PC-3 (cell line): ENCODE data around the gene MFNG. TPM values are rescaled to one million over a fixed set of nuclear protein-coding genes. Genes with fewer than 3 reads are reported as not detected.

Experiments
- ATAC-seq: fragments of 200-7000 bp; cut with Tn5 transposase; 2 replicates; pipeline ENCODE4 v1.9.1; 2020; ENCODE audit warnings: mild to moderate bottlenecking, moderate library complexity
- BruUV-seq: library from RNA; stranded (reverse); fragments of 400-500 nt; replicated peaks from 2 replicates; lab custom pipeline; 2021; lab: Mats Ljungman, UMichigan
- CTCF ChIA-PET: fragments of 300-600 bp; sonication (Branson Sonifier 250); formaldehyde crosslinking; loops from one replicate; lab custom pipeline; 2022; ENCODE audit warnings: antibody characterized with exemption; lab: Charles Lee
- POLR2A ChIA-PET: fragments of 300-600 bp; sonication (Branson Sonifier 250); formaldehyde crosslinking; loops from one replicate; lab custom pipeline; 2022; ENCODE audit warnings: antibody characterized with exemption; ENCODE audit not compliant: unreplicated experiment; lab: Charles Lee
- DNase-seq: peaks from one replicate; pipeline ENCODE4 v3.0.0-alpha.2; 2015
- H2AFZ ChIP-seq: fragments of 300-600 bp; sonication (generic); 2 replicates; pipeline ENCODE4 v1.6.0; 2016; ENCODE audit warnings: antibody characterized with exemption, low read length
- H3F3A ChIP-seq: fragments of 300-600 bp; sonication (generic); one replicate; pipeline ENCODE4 v1.6.0; 2017; ENCODE audit warnings: antibody characterized with exemption, low read length, control low read depth, mild to moderate bottlenecking; ENCODE audit not compliant: unreplicated experiment
- H3K27ac ChIP-seq: fragments of 300-600 bp; sonication (generic); 2 replicates; pipeline ENCODE4 v1.5.1; 2016; ENCODE audit warnings: mild to moderate bottlenecking, low read length
- H3K27me3 ChIP-seq: fragments of 300-600 bp; sonication (generic); 2 replicates; pipeline ENCODE4 v1.6.1; 2016; ENCODE audit warnings: low read length, mixed read lengths
- H3K36me3 ChIP-seq: fragments of 300-600 bp; sonication (generic); 2 replicates; pipeline ENCODE4 v1.6.1; 2016; ENCODE audit warnings: low read depth, mixed run types, low read length, mixed read lengths
- H3K4me1 ChIP-seq: fragments of 300-600 bp; sonication (generic); 2 replicates; pipeline ENCODE4 v1.5.1; 2016; ENCODE audit warnings: low read length; ENCODE audit not compliant: insufficient read depth
- H3K4me2 ChIP-seq: fragments of 300-600 bp; sonication (generic); 2 replicates; pipeline ENCODE4 v1.6.0; 2016; ENCODE audit warnings: low read length
- H3K4me3 ChIP-seq: fragments of 300-600 bp; sonication (generic); 2 replicates; pipeline ENCODE4 v1.5.1; 2016; ENCODE audit warnings: mild to moderate bottlenecking, low read length, mixed read lengths
- H3K79me2 ChIP-seq: fragments of 300-600 bp; sonication (generic); 2 replicates; pipeline ENCODE4 v1.6.1; 2017; ENCODE audit warnings: low read length, mixed read lengths
- H3K9ac ChIP-seq: fragments of 300-600 bp; sonication (generic); 2 replicates; pipeline ENCODE4 v1.6.0; 2016; ENCODE audit warnings: mild to moderate bottlenecking, low read length
- H3K9me2 ChIP-seq: fragments of 300-600 bp; sonication (generic); replicated peaks from 2 replicates; pipeline ENCODE4 v1.6.1; 2016; ENCODE audit warnings: mixed run types, low read length, mixed read lengths
- H3K9me3 ChIP-seq: fragments of 300-600 bp; sonication (generic); 2 replicates; pipeline ENCODE4 v1.6.1; 2016; ENCODE audit warnings: low read length, mixed read lengths
- H4K20me1 ChIP-seq: fragments of 300-600 bp; sonication (generic); 2 replicates; pipeline ENCODE4 v1.6.1; 2016; ENCODE audit warnings: low read length, mixed read lengths
- EZH2 ChIP-seq: fragments of 300-600 bp; sonication (generic); IDR thresholded peaks from one replicate; pipeline ENCODE4 v1.6.1; 2017; ENCODE audit warnings: antibody characterized with exemption, mild to moderate bottlenecking, low read length; ENCODE audit not compliant: unreplicated experiment
- intact Hi-C: fragments of 100-400 bp; cut with micrococcal nuclease; formaldehyde crosslinking; loops from 2 replicates; pipeline ENCODE4 v1.9.0; 2023
- total RNA-seq: library from RNA; depleted of rRNA; stranded (reverse); fragments of >200 nt; gene quantifications from 2 replicates; pipeline ENCODE4 v1.2.3, GENCODE V29; 2014
- TF ChIP-seq, protein P1 (sequence below): fragments of 300-600 bp; sonication (generic); conservative IDR thresholded peaks from 2 replicates; pipeline ENCODE4 v1.5.1; 2017; ENCODE audit warnings: antibody characterized with exemption, low read depth, mild to moderate bottlenecking, low read length

MFNG gene
- total RNA-seq, 1 experiment from 2014 or later, result 1.7 TPM

DNA sequence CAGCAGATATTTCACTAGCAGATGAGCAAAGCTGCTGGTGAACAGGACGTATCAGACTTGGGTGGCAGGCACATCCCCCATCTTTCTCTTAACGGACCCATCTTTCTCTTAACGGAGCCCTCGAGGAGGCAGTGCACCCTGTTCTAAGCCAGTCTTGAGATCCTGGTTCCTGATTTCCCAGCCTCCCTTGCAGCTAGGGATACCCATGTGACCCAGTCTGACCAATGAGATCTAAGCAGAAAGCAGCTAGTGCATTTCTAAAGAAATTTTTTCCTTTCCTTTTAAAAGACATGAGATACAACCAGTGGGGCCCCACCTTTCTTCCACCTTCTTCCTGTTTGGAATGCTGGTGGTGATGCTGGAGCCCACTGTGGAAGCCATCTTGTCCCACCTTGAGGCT, 45.3 kb downstream of the MFNG start:
- TF ChIP-seq, protein P1, sequence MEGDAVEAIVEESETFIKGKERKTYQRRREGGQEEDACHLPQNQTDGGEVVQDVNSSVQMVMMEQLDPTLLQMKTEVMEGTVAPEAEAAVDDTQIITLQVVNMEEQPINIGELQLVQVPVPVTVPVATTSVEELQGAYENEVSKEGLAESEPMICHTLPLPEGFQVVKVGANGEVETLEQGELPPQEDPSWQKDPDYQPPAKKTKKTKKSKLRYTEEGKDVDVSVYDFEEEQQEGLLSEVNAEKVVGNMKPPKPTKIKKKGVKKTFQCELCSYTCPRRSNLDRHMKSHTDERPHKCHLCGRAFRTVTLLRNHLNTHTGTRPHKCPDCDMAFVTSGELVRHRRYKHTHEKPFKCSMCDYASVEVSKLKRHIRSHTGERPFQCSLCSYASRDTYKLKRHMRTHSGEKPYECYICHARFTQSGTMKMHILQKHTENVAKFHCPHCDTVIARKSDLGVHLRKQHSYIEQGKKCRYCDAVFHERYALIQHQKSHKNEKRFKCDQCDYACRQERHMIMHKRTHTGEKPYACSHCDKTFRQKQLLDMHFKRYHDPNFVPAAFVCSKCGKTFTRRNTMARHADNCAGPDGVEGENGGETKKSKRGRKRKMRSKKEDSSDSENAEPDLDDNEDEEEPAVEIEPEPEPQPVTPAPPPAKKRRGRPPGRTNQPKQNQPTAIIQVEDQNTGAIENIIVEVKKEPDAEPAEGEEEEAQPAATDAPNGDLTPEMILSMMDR, result no peak
- Histone ChIP-seq H3K9me3 (no peaks in the 10 kb centered on the region), H3K9ac (no peak overlapping the region), H2AFZ (no peak overlapping the region), H3K4me3 (no peak overlapping the region), H3K4me1 (peaks cover 8% of the 10 kb centered on the region; the same call in 1 of the 2 replicates), H3K36me3 (no peaks in the 10 kb centered on the region), H3K79me2 (no peaks in the 10 kb centered on the region), H4K20me1 (no peaks in the 10 kb centered on the region), H3K27me3 (no peaks in the 10 kb centered on the region), H3F3A (no peaks in the 10 kb centered on the region), H3K27ac (no peak overlapping the region), H3K9me2 (no peaks in the 10 kb centered on the region), H3K4me2 (no peak overlapping the region)
- ATAC-seq (no peak), DNase-seq (no peak)
- ChIA-PET POLR2A (no interaction called here), CTCF (no interaction called here)
- intact Hi-C loops, result no loop called here
- BruUV-seq, result no TSS peak

DNA sequence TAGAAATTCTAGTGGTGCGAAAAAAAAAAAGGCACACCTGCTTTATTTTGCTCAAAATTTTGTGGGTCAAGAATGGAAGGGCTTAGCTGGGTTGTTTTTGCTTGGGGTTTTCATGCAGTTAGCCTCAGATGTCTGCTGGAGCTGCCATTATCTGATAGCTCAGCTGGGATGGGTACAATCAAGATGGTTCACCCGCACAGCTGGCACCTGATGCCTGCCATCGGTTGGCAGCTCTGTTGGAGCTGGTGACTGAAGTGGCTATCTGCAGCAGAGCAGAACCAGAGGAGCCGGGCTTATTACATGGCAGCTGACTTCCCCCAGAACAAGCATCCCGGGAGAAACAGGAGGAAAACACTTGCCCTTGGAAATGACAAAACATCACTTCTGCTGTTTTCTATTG, 46.8 kb downstream of the MFNG start:
- no peaks in the 10 kb centered on the region for H3F3A ChIP-seq
- H3K9ac ChIP-seq, result no peak overlapping the region
- no peaks in the 10 kb centered on the region for H3K79me2 ChIP-seq
- POLR2A ChIA-PET, result no interaction called here
- H3K4me3 ChIP-seq, result no peak overlapping the region
- H4K20me1 ChIP-seq, result no peaks in the 10 kb centered on the region
- H3K36me3 ChIP-seq, result no peaks in the 10 kb centered on the region
- DNase-seq, result no peak
- no peak overlapping the region for H2AFZ ChIP-seq
- H3K9me3 ChIP-seq, result no peaks in the 10 kb centered on the region
- ATAC-seq, result no peak
- CTCF ChIA-PET, result no interaction called here
- H3K4me2 ChIP-seq, result no peak overlapping the region
- TF ChIP-seq, protein P1, result no peak
- intact Hi-C loops, result no loop called here
- no peaks in the 10 kb centered on the region for H3K9me2 ChIP-seq
- no peaks in the 10 kb centered on the region for H3K27me3 ChIP-seq
- no TSS peak for BruUV-seq
- H3K4me1 ChIP-seq, result peaks cover 8% of the 10 kb centered on the region; the same call in 1 of the 2 replicates
- no peak overlapping the region for H3K27ac ChIP-seq

DNA sequence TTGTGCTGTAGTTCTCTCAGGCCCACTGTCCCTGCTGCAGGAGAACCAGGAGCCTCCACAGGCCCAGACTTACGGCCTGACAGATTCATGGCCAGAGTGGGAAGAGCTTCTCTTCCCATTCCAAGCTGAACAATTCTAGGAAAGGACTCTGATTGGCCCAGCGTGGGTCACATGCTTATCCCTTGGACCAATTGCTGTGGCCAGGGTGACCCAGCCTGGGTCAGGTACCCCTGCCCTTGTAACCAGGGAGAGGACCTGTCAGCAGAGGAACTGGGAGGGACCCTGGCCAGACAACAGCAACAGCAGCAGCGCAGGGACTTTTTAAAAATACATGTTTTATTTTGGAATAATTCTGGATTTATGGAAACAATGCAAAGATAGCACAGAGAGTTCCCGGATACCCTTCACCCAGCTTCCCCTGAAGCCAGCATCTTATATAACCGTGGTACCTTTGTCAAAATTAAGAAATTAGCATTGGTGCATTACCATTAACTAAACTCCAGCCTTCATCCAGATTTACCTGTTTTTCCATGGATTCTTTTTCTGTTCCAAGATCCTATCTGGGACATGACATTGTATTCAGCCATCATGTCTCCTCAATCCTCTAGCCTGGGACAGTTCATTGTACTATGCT, 50.1 kb downstream of the MFNG start:
- H3K9me3 ChIP-seq, result 0 out of 2 replicates have a peak, but pooled peaks cover 13% of the 10 kb centered on the region
- intact Hi-C loops, result no loop called here
- no peaks in the 10 kb centered on the region for H3K79me2 ChIP-seq
- no peak overlapping the region for H3K4me3 ChIP-seq
- peaks cover 12% of the 10 kb centered on the region for H3F3A ChIP-seq
- no peak overlapping the region for H3K4me2 ChIP-seq
- H4K20me1 ChIP-seq, result no peaks in the 10 kb centered on the region
- H3K9ac ChIP-seq, result no peak overlapping the region
- BruUV-seq, result no TSS peak
- peaks cover 14% of the 10 kb centered on the region; the same call in 1 of the 2 replicates for H3K36me3 ChIP-seq
- ATAC-seq (no peak), DNase-seq (no peak)
- no peak overlapping the region for H3K27ac ChIP-seq
- POLR2A ChIA-PET, result no interaction called here
- H2AFZ ChIP-seq, result no peak overlapping the region
- no peaks in the 10 kb centered on the region for H3K9me2 ChIP-seq
- no peak for TF ChIP-seq EZH2
- peaks cover 10% of the 10 kb centered on the region for H3K4me1 ChIP-seq
- CTCF ChIA-PET, result no interaction called here
- H3K27me3 ChIP-seq, result no peaks in the 10 kb centered on the region
